Left lung (tissue), 14 donors: ENCODE results near the gene ZNFX1. TPM values are rescaled to one million over a fixed set of nuclear protein-coding genes. Genes with fewer than 3 reads are reported as not detected.

Experiments
- ATAC-seq: fragments of 200-7000 bp; cut with Tn5 transposase; one replicate; pipeline ENCODE4 v1.9.1; 2020; ENCODE audit warnings: moderate library complexity
- DNase-seq, 4 donors: peaks; one replicate each; pipeline ENCODE4 v3.0.0-alpha.2; 2013 to 2020
- H3K27ac ChIP-seq, 2 donors: fragments of 200-600 bp; sonication (generic) in 1 of 2; one replicate each; pipeline versions ENCODE4 v1.5.0 to v1.8.0; 2020 to 2021
- H3K27me3 ChIP-seq, 2 donors: fragments of 200-600 bp; sonication (generic) in 1 of 2; one replicate each; pipeline versions ENCODE4 v1.5.0 to v1.8.0; 2020 to 2021
- H3K36me3 ChIP-seq, 2 donors: fragments of 200-600 bp; sonication (generic) in 1 of 2; one replicate each; pipeline versions ENCODE4 v1.5.0 to v1.8.0; 2020 to 2021
- H3K4me1 ChIP-seq, 2 donors: fragments of 200-600 bp; one replicate each; pipeline ENCODE4 v1.8.0; 2021
- H3K4me3 ChIP-seq, 2 donors: fragments of 200-600 bp; sonication (generic) in 1 of 2; one replicate each; pipeline versions ENCODE4 v1.5.0 to v1.8.0; 2020 to 2021; ENCODE audit warnings: mild to moderate bottlenecking in 1 of 2
- H3K9me3 ChIP-seq, 2 donors: fragments of 200-600 bp; sonication (generic) in 1 of 2; one replicate each; pipeline versions ENCODE4 v1.5.0 to v1.8.0; 2020 to 2021
- CTCF ChIP-seq, 2 donors: fragments of 200-600 bp; sonication (generic) in 1 of 2; IDR thresholded peaks; one replicate each; pipeline versions ENCODE4 v1.5.0 to v1.8.0; 2021; ENCODE audit warnings: antibody characterized with exemption in 2 of 2
- intact Hi-C, 2 donors: fragments of 100-400 bp; cut with DNase I; formaldehyde crosslinking; loops; one replicate each; pipeline versions ENCODE4 v1.11.2 to v1.14.2; 2022
- long read RNA-seq, 12 donors: library from polyadenylated mRNA in 2 of 12; unstranded in 2 of 12; transcript quantifications; one replicate each; pipeline ENCODE4 v2.0.0 and lab custom pipeline, GENCODE V29; 2019 to 2026
- polyA plus RNA-seq, 6 donors: library from polyadenylated mRNA; unstranded; fragments of 120-200 nt; gene quantifications; one replicate each; pipeline ENCODE4 v1.2.1, GENCODE V29; 2013; ENCODE audit not compliant: insufficient read length in 6 of 6
- total RNA-seq, 2 donors: library from RNA; stranded (reverse); fragmentation: NEBNext Ultra II Directional; extraction: Animal tissue kit (Norgen Biotek cat#: 25700); gene quantifications; one replicate each; pipeline ENCODE4 v1.2.1, GENCODE V29; 2021
- donor health status: DM: no; HTN: yes; CAD: no.
- donor health status: DM: no; HTN: no; CAD: no.

Gene ZNFX1
- total RNA-seq, result 10 to 100 TPM; 39.6 to 41.0 TPM
- 10 to 100 TPM; 15.5 to 18.3 (median 16.5) TPM for polyA plus RNA-seq
- long read RNA-seq, donor 1, partial matches to known transcripts, result 995 of 1,648 reads
- long read RNA-seq, donor 1, other reads (novel, unspliced or antisense), result 653 of 1,648 reads
- long read RNA-seq, donor 2, partial matches to known transcripts, result 1,919 of 2,050 reads
- long read RNA-seq, donor 2, other reads (novel, unspliced or antisense), result 131 of 2,050 reads
- long read RNA-seq, donor 3, partial matches to known transcripts, result 1,095 of 1,683 reads
- long read RNA-seq, donor 3, other reads (novel, unspliced or antisense), result 588 of 1,683 reads
- long read RNA-seq, donor 4, partial matches to known transcripts, result 12 of 17 reads
- long read RNA-seq, donor 4, other reads (novel, unspliced or antisense), result 5 of 17 reads
- long read RNA-seq, donor 5, partial matches to known transcripts, result 1,421 of 1,625 reads
- long read RNA-seq, donor 5, other reads (novel, unspliced or antisense), result 204 of 1,625 reads
- long read RNA-seq, donor 6, partial matches to known transcripts, result 1,357 of 2,193 reads
- long read RNA-seq, donor 6, other reads (novel, unspliced or antisense), result 836 of 2,193 reads
- long read RNA-seq, donor 7, partial matches to known transcripts, result 1,048 of 1,101 reads
- long read RNA-seq, donor 7, other reads (novel, unspliced or antisense), result 53 of 1,101 reads
- long read RNA-seq, donor 8, partial matches to known transcripts, result 642 of 1,036 reads
- long read RNA-seq, donor 8, other reads (novel, unspliced or antisense), result 394 of 1,036 reads
- long read RNA-seq, donor 9, result 0 reads
- long read RNA-seq, donor 10, partial matches to known transcripts, result 5 of 7 reads
- long read RNA-seq, donor 10, other reads (novel, unspliced or antisense), result 2 of 7 reads
- long read RNA-seq, donor 11, result 0 reads
- long read RNA-seq, donor 12, full-length matches to known transcripts, result 1 of 1,420 reads
- long read RNA-seq, donor 12, partial matches to known transcripts, result 1,355 of 1,420 reads
- long read RNA-seq, donor 12, other reads (novel, unspliced or antisense), result 64 of 1,420 reads

DNA sequence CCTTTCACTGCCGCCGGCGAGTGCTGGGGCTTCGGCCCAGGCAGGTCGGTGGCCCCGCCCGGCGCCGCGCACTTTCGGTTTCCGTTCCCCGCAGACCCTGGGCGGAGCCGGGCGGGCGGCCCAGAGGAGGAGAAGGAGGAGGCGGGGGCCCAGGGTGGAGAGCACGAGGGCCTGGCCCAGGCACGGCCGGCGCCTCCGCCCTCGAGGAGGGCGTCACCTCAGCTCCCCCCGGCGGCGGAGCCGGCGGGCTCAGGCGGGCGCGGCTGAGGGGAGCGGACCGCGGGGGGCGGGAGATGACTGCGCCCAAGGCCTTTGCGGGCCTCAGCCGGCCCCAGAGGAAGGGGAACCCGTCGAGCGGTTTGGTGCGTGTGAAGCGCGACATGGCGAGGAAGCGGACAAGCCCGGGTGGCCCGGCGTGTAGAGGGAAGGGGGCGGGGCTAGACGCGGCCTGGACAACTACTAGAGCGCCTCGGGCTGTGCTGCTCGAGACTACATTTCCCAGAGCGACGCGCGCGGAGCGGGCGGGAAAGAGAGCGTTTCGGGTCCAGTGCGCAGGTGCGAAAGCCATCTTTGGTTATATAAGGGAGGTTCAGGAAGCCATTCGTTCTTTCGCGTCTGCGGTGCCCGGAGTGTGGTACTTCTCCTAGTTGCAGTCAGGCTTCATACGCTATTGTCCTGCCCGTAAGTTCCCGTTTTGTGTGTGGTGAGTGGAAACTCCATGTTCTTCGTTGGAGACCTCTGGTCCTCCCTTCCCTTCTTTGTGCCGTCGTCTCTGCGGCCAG, at the start of gene ZNFX1:
TSS of gene ZNFX1 (minus strand) at position 22 of the 782 bp plus-strand sequence. CDS start 2,218 bp downstream, outside the sequence.
- DNase-seq (peak; percentile 99 to 100 (median 99)), ATAC-seq (peak; percentile 94)
- H3K9me3 ChIP-seq, result peaks cover 3 to 21% of the 10 kb centered on the region in 2 donors
- no peak for TF ChIP-seq CTCF (IDR thresholded peaks at IDR 0.05)
- peak within 1 kb of the TSS; percentile 96 to 97 for H3K27ac ChIP-seq
- H3K36me3 ChIP-seq, result peaks cover 9 to 66% of the 10 kb centered on the region in 2 donors
- H3K4me3 ChIP-seq, result peak within 1 kb of the TSS; percentile 80 to 83
- intact Hi-C loops, result no loop called here
- peaks cover 25 to 76% of the 10 kb centered on the region in 2 donors for H3K4me1 ChIP-seq
- H3K27me3 ChIP-seq, result no peaks in the 10 kb centered on the region

DNA sequence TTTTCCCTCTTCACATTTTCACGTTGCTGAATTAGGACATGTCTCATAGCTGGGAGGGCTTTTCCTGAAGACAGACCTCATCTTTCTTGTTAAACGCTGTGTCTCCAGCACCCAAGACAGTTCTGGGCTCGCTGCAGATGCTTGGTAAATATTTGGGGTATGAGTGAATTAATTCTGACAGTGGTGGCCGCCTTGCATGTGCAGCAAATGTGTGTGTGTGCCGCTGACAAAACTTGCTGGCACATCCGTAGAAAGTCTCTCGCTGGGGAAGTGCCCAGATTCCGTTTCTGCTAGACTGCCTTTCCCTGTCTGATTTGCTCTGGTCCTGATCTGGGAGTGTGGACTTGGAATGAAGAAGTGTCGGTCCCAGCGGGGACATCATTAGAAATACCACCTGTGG, 48.2 kb upstream of the ZNFX1 start:
- no peak for TF ChIP-seq CTCF (IDR thresholded peaks at IDR 0.05)
- intact Hi-C loops, result loop anchor here in 1 of 2 donors (10.0 kb wide), 1 partner anchor 81 kb away; no protein-coding TSS in a partner anchor
- Histone ChIP-seq H3K4me3 (no peak overlapping the region), H3K36me3 (no peaks in the 10 kb centered on the region), H3K4me1 (peaks cover 0 to 12% of the 10 kb centered on the region in 2 donors), H3K27ac (no peak overlapping the region), H3K27me3 (peaks cover 0 to 16% of the 10 kb centered on the region in 2 donors), H3K9me3 (no peaks in the 10 kb centered on the region)
- no peak for ATAC-seq
- DNase-seq, result peak in 1 of 4 donors; percentile 28

GRCh38 chr20:49324306-49324705, 46.4 kb upstream of the ZNFX1 start:
- DNase-seq (no peak), ATAC-seq (no peak)
- TF ChIP-seq CTCF (IDR thresholded peaks at IDR 0.05), result no peak
- intact Hi-C loops, result loop anchor here in 1 of 2 donors (10.0 kb wide), 1 partner anchor 80 kb away; no protein-coding TSS in a partner anchor
- H3K9me3 ChIP-seq, result no peaks in the 10 kb centered on the region
- no peaks in the 10 kb centered on the region for H3K36me3 ChIP-seq
- H3K4me3 ChIP-seq, result no peak overlapping the region
- H3K27ac ChIP-seq, result peak overlapping the region in 1 of 2 donors; percentile 68
- H3K27me3 ChIP-seq, result peaks cover 7 to 29% of the 10 kb centered on the region in 2 donors
- peaks cover 0 to 14% of the 10 kb centered on the region in 2 donors for H3K4me1 ChIP-seq

GRCh38 chr20:49323622-49324238, 45.9 kb upstream of the ZNFX1 start:
- TF ChIP-seq CTCF (IDR thresholded peaks at IDR 0.05), result no peak
- Histone ChIP-seq H3K4me3 (no peak overlapping the region), H3K27me3 (peaks cover 13 to 35% of the 10 kb centered on the region in 2 donors), H3K4me1 (peaks cover 5 to 20% of the 10 kb centered on the region in 2 donors), H3K9me3 (no peaks in the 10 kb centered on the region), H3K27ac (peak overlapping the region in 1 of 2 donors; percentile 68), H3K36me3 (no peaks in the 10 kb centered on the region)
- DNase-seq (peak in 1 of 4 donors; percentile 57), ATAC-seq (peak; percentile 73)
- intact Hi-C loops, result loop anchor here in 1 of 2 donors (10.0 kb wide), 1 partner anchor 79 kb away; no protein-coding TSS in a partner anchor
